Activated naive CD8-positive, alpha-beta T cell treated with anti-CD3 and anti-CD28 coated beads, Interleukin-2, amount 10 ng/mL, durations not matched to agents 7 days and 5 days (primary cell): ENCODE data around the gene LRRC27. TPM values are rescaled to one million over a fixed set of nuclear protein-coding genes. Genes with fewer than 3 reads are reported as not detected.

Experiments
- ATAC-seq: fragments of 150-1000 bp; cut with Tn5 transposase; one replicate; pipeline ENCODE4 v1.10.0; 2021; ENCODE audit warnings: low read depth, moderate library complexity
- POLR2A ChIA-PET: fragments of 350-600 bp; sonication (Branson Sonifier 250); formaldehyde crosslinking; loops from one replicate; lab custom pipeline; 2021; ENCODE audit warnings: antibody characterized with exemption; lab: Charles Lee
- DNase-seq: peaks from one replicate; pipeline ENCODE4 v3.0.0; 2021
- H3K27ac Mint-ChIP-seq: one replicate; pipeline ENCODE4 v1.8.0; 2022; ENCODE audit warnings: mild to moderate bottlenecking, mixed read lengths
- H3K27me3 Mint-ChIP-seq: one replicate; pipeline ENCODE4 v1.8.0; 2022; ENCODE audit warnings: mild to moderate bottlenecking, moderate library complexity, mixed read lengths
- H3K36me3 Mint-ChIP-seq: one replicate; pipeline ENCODE4 v1.8.0; 2021; ENCODE audit warnings: mild to moderate bottlenecking, mixed read lengths
- H3K4me1 Mint-ChIP-seq: one replicate; pipeline ENCODE4 v1.8.0; 2021; ENCODE audit warnings: mixed read lengths
- H3K4me3 Mint-ChIP-seq: one replicate; pipeline ENCODE4 v1.8.0; 2022; ENCODE audit warnings: mild to moderate bottlenecking, moderate library complexity, mixed read lengths
- H3K9me3 Mint-ChIP-seq: one replicate; pipeline ENCODE4 v1.8.0; 2021; ENCODE audit warnings: mixed read lengths
- total RNA-seq, 2 experiments: library from RNA; stranded (reverse); gene quantifications; one replicate each; pipeline ENCODE4 v1.2.3, GENCODE V29; 2021

LRRC27 gene
- total RNA-seq, 2 experiments from 2014 or later, result 4.7 to 6.3 TPM

DNA sequence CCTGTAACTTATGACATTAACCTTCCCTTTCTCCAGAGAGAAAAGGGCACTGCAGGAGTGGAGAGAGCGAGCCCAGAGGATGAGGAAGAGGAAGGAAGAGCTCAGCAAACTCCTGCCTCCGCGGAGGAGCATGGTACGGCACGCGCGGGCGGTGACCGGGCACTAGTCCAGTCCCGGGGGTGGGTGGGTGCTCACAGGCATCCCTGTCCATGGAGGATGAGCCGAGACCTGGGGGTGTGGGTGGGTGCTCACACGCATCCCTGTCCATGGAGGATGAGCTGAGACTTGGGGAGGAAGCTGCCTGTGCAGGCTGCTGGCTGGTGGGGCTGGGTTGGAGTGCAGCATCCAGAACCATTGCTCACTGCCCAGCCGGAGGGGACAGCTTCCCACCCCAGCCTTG, 23.8 kb downstream of the LRRC27 start:
- H3K27me3 Mint-ChIP-seq, result no peaks in the 10 kb centered on the region
- H3K4me3 Mint-ChIP-seq, result no peak overlapping the region
- H3K9me3 Mint-ChIP-seq, result no peaks in the 10 kb centered on the region
- POLR2A ChIA-PET, result no interaction called here
- H3K4me1 Mint-ChIP-seq, result peaks cover 2% of the 10 kb centered on the region
- DNase-seq (no peak), ATAC-seq (no peak)
- H3K27ac Mint-ChIP-seq, result no peak overlapping the region
- H3K36me3 Mint-ChIP-seq, result no peaks in the 10 kb centered on the region

DNA sequence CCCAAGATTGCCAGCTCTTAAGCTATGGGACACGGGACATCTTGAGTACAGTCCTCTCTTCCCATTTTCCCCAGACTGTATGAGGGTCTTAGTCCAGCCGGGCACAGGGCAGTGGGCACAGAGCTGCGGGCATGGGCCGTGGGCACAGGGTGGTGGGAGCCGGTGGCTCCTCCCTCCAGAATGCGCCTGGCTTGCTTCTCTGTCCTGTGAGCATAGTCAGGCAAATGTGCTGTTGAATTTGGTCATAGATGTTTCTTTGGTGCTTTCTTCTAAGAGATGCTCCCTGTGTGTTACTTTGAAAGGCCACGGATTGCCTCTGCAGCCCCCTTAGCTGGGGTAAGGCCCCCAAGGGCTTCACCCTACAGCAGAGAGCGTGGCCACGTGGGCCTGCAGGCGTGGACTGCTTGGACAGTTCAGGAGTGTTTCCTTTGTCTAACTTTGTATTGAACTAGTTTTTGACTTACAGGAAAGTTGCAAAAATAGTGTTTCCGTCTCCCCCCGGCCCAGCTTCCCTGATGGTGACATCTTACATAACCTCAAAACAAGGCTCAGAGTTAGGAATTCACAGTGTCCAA, 24.7 kb downstream of the LRRC27 start:
- POLR2A ChIA-PET, result no interaction called here

DNA sequence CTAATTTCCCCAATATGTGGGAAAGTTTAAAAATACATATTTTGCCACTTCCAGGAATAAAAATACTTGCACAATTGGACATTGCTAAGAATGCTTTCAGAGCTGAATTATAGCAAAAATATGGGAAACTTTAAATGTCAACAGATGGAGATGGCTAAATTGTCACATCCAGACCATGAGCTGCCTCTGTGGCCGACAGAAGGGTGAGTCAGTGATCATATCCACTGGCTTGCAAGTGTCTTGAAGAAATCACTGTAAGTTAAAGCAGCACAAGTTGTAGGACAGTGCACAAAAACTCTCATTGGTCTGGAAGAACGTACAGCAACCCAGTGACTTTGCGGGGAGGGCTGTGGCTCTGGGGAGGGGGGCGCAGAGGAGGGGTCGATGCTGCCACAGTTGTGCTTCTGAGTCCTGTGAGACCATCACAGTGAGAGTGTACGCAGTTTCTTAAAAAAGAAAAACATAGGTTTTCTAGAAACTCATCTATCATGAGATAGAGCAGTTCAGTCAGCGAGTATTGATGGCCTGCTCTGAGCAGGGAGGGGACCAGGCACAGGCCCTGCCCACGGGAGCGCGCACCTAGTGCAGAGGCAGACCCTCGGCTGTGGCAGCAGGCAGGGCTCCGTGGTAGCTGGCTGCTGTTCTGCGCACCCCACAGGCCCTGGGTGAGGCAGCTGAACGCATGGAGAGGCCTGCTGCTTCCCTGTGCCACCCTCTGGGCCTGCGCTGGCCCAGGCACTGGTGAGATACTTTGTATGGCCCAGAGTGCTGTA, 25.5 kb downstream of the LRRC27 start:
- Mint-ChIP-seq H3K27me3 (no peaks in the 10 kb centered on the region), H3K9me3 (no peaks in the 10 kb centered on the region), H3K36me3 (no peaks in the 10 kb centered on the region), H3K27ac (no peak overlapping the region), H3K4me3 (no peak overlapping the region), H3K4me1 (peaks cover 2% of the 10 kb centered on the region)
- DNase-seq (no peak), ATAC-seq (no peak)
- POLR2A ChIA-PET, result no interaction called here

More for the DNA sequence above, 24.7 kb downstream of the LRRC27 start:
- peaks cover 2% of the 10 kb centered on the region for H3K4me1 Mint-ChIP-seq
- no peaks in the 10 kb centered on the region for H3K36me3 Mint-ChIP-seq
- H3K9me3 Mint-ChIP-seq, result no peaks in the 10 kb centered on the region
- no peak overlapping the region for H3K27ac Mint-ChIP-seq
- H3K4me3 Mint-ChIP-seq, result no peak overlapping the region
- ATAC-seq (no peak), DNase-seq (no peak)
- H3K27me3 Mint-ChIP-seq, result no peaks in the 10 kb centered on the region

DNA sequence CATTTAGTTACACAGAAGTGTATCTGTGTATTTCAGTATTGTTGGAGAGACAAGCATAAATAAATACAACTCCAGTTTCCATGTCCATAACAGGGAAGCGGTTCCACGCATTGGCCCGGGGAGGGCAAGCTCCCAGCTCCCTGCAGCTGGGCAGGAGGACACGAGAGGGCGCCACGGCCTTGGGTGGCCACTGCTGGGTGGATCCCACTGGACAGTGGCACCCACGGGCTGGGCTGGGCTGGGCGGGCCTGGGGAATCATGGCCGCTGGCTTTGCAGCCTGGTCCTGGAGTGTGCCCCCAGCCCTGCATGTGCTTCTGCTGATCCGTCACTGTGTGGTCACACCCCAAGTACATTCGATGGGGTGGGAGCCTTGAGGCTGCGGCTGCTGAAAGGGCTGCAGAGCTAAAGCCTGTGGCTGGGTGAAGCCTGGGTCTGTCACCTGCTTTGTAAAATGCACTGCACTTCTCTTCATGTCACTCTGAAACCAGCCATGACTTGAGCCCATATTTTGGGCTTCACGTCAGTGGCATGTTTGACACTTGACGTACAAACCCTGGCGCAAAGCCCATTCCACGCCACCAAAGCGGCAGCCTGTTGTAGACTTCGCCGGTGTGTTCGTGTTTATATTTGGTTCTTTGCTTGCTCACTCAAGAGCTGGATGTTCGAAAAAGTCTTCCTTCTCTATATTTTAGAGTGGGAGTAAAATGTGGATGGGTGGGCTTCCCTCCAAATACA, 27.5 kb downstream of the LRRC27 start:
- peaks cover 2% of the 10 kb centered on the region for H3K9me3 Mint-ChIP-seq
- ATAC-seq (no peak), DNase-seq (no peak)
- H3K4me3 Mint-ChIP-seq, result no peak overlapping the region
- no peaks in the 10 kb centered on the region for H3K27me3 Mint-ChIP-seq
- H3K4me1 Mint-ChIP-seq, result no peaks in the 10 kb centered on the region
- H3K27ac Mint-ChIP-seq, result no peak overlapping the region
- POLR2A ChIA-PET, result no interaction called here
- H3K36me3 Mint-ChIP-seq, result peaks cover 3% of the 10 kb centered on the region

DNA sequence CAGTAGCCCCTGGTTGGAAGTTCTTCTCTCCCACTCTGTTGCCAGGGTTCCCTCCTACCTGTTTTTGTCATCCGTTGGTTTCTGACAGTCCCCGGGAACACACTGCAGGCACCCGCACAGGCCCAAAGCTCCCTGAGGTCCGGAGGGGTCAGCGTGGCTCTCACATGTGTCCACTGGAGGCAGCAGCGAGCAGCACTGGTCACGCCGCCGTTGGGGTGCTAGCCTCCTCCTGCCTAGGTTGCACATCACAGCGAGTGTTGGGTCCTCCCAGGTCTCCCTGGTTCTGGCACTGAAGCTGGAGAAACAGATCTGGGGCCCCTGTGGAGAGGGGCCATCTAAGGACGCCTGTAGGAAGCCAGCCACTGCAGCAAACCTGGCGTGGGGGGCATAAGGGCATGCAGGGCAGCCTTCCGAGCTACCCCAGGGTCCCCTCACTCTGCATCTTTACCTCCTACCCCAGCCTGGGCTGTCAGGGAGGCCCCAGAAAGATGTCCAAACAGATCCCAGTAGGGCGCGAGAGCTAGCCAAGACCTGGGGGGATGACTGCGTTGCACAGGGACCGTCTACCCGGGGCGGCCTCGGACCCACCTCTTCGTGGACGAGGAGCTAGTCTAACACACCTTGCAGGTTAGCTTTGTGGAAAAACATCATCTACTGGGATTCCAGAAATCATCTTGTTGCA, 28.9 kb downstream of the LRRC27 start:
- POLR2A ChIA-PET, result no interaction called here
- no peak for DNase-seq

DNA sequence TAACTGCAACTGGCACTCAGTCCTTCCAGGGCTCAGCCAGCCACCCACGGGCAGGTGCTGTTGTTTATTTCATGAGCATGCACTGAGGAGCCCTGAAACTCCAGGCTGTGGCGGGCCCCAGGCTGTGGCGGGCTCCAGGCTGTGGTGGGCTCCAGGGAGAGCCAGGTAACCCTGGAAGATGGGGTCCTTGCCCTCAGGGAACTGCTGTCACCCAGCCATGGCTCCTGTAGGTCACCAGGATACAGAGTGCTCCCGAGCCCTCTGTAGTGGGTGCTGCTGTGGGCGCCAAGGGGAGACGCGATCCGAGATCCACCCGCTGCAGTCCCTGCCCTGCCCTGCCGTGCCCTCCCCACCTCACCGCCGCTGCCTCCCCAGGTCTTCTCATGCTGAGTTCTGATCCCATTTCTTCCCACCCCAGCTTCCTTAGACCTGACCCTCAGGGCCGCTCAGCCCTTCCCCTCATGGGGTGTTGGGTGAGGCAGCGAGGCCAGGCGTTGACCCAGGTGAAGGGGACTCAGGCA, 29.6 kb downstream of the LRRC27 start:
- H3K27me3 Mint-ChIP-seq, result no peaks in the 10 kb centered on the region
- no peak for ATAC-seq
- no peak overlapping the region for H3K4me3 Mint-ChIP-seq
- DNase-seq, result no peak
- H3K9me3 Mint-ChIP-seq, result peaks cover 2% of the 10 kb centered on the region
- POLR2A ChIA-PET, result no interaction called here
- no peak overlapping the region for H3K27ac Mint-ChIP-seq
- peaks cover 1% of the 10 kb centered on the region for H3K4me1 Mint-ChIP-seq
- peaks cover 8% of the 10 kb centered on the region for H3K36me3 Mint-ChIP-seq

More for the DNA sequence above, 28.9 kb downstream of the LRRC27 start:
- Mint-ChIP-seq H3K27ac (no peak overlapping the region), H3K27me3 (no peaks in the 10 kb centered on the region), H3K36me3 (peaks cover 8% of the 10 kb centered on the region), H3K4me3 (no peak overlapping the region), H3K9me3 (peaks cover 2% of the 10 kb centered on the region), H3K4me1 (peaks cover 1% of the 10 kb centered on the region)
- no peak for ATAC-seq

DNA sequence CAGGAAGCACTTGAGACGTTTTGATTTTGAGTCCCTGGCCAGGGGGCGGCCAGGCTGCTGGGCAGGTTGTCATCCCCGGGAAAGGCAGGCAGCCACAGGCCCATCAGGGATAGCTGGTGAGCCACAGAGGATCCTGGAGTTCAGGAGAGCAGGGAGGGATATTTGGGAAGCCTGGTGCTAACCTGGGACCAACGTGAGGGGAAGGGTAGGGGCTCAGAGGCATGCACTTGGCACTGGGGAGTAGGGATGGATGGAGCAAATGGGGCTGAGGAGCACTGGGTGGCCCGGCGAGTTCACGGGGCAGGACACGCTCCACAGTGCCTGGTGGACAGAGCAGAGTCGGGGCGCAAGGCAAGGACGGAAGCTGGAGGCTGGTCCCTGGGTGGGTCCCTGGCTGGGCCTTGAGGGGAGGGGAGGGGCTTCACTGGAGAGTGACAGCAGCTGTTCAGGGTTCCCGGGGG, 30.2 kb downstream of the LRRC27 start:
- Mint-ChIP-seq H3K27me3 (no peaks in the 10 kb centered on the region), H3K4me1 (peaks cover 1% of the 10 kb centered on the region), H3K9me3 (peaks cover 2% of the 10 kb centered on the region), H3K4me3 (no peak overlapping the region), H3K27ac (no peak overlapping the region), H3K36me3 (peaks cover 8% of the 10 kb centered on the region)
- ATAC-seq (no peak), DNase-seq (no peak)
- POLR2A ChIA-PET, result no interaction called here

DNA sequence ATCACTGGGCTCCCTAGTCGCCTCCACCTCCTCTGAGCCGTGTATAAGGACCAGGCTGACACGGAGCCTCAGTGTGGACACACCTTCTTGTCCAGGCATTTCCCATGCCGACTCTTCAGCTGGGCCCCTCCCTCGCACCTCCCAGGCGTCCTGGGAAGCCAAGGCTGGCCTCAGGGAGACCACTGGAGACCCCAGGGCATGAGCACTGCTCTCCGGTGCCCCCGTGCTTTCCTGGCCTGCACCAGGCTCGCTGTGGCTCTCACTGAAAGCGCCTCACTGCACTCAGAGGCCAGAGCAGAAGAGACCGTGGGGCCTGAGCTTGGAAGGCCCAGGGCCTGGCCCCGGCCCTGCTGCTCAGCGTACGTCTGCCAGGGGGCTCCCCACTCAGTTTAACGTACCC, 31.4 kb downstream of the LRRC27 start:
- no peak for DNase-seq
- peaks cover 1% of the 10 kb centered on the region for H3K4me1 Mint-ChIP-seq
- no peak for ATAC-seq
- H3K4me3 Mint-ChIP-seq, result no peak overlapping the region
- POLR2A ChIA-PET, result no interaction called here
- no peaks in the 10 kb centered on the region for H3K27me3 Mint-ChIP-seq
- peaks cover 2% of the 10 kb centered on the region for H3K9me3 Mint-ChIP-seq
- no peak overlapping the region for H3K27ac Mint-ChIP-seq
- peaks cover 8% of the 10 kb centered on the region for H3K36me3 Mint-ChIP-seq

DNA sequence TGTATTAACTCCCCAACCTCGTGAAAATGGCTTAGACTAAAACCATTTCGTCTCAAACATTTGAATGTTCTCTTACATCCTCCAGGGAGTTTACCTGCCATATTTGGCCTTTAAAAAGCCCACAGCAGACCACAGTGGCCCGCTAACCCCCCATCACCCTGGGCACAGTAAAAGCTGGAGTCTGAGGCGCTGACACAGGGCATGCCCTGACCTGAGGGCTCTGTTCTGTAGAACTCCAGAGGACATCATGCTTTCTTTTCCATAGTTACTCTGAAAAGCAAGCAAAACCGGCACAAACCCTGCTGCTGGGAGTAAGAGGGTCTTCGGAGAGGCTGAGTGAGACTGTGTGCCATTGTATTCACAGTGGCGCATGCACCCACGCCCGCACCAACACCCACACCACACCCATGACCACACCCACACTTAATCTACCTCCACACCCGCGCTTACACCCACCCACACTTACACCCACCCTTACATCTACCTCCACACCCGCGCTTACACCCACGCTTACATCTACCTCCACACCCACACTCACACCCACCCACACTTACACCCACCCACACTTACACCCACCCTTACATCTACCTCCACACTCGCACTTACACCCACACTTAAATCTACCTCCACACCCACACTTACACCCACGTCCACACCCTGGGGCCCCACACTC, 32.1 kb downstream of the LRRC27 start:
- H3K4me3 Mint-ChIP-seq, result no peak overlapping the region
- H3K9me3 Mint-ChIP-seq, result peaks cover 2% of the 10 kb centered on the region
- H3K36me3 Mint-ChIP-seq, result peaks cover 8% of the 10 kb centered on the region
- ATAC-seq, result peak; percentile 71
- DNase-seq, result no peak
- H3K4me1 Mint-ChIP-seq, result peaks cover 1% of the 10 kb centered on the region
- no peaks in the 10 kb centered on the region for H3K27me3 Mint-ChIP-seq
- H3K27ac Mint-ChIP-seq, result no peak overlapping the region
- POLR2A ChIA-PET, result no interaction called here

DNA sequence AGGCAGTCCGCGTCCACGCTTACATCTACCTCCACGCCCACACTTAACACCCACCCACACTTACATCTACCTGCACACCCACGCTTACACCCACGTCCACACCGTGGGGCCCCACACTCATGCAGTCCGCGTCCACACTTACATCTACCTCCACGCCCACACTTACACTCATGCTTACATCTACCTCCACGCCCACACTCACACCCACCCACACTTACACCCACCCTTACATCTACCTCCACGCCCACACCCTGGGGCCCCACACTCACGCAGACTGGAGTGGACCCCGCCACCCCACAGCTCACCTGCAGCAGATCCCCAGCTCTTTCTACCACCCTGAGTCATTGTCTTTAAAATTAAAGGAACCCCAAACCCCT, 32.6 kb downstream of the LRRC27 start:
- Mint-ChIP-seq H3K27ac (peak overlapping the region; percentile 12), H3K4me3 (no peak overlapping the region), H3K4me1 (peaks cover 1% of the 10 kb centered on the region), H3K36me3 (peaks cover 8% of the 10 kb centered on the region), H3K9me3 (peaks cover 2% of the 10 kb centered on the region), H3K27me3 (no peaks in the 10 kb centered on the region)
- no peak for DNase-seq
- POLR2A ChIA-PET, result no interaction called here
- ATAC-seq, result peak; percentile 28

DNA sequence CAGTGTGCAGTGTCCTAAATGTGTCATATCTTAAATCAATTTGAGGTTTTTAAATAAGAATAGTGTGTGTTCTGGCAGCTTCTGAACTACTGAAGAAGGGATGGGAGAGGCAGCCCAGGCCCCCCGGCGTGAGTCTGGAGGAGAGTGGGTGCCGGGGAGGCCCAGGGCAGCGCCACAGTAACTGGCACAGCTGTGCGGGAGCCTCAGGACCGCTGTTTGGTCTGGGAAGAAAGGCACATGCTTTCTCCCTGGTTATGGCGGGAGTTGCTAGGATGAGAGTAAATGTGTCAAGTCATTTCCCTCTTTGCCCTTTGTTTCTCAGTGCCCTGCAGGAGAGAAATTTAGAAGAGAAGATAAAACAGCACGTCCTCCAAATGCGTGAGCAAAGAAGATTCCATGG, 33.1 kb downstream of the LRRC27 start:
- H3K4me1 Mint-ChIP-seq, result peaks cover 1% of the 10 kb centered on the region
- H3K9me3 Mint-ChIP-seq, result peaks cover 2% of the 10 kb centered on the region
- DNase-seq, result no peak
- H3K27ac Mint-ChIP-seq, result no peak overlapping the region
- POLR2A ChIA-PET, result no interaction called here
- H3K27me3 Mint-ChIP-seq, result no peaks in the 10 kb centered on the region
- H3K36me3 Mint-ChIP-seq, result peaks cover 8% of the 10 kb centered on the region
- no peak overlapping the region for H3K4me3 Mint-ChIP-seq
- ATAC-seq, result no peak

DNA sequence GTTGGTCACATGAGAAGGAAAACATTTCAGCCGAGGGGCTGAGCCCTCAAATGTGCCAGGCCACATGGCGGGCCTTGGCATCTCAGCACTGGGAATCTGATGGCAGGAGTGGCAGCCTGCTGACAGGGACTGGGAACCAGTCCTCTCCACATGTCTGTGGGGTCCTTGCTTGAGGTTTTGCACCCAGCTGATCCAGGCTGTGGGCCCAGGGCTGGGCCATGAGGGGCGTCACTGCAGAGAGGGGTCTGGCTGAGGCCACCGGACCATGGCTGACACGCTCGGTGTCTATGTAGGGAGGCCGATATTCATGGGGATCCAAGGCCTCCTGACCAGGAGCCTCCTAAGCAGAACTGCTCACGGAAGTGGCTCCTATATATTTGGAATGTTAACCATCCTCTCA, 34.0 kb downstream of the LRRC27 start:
- POLR2A ChIA-PET, result no interaction called here
- peaks cover 8% of the 10 kb centered on the region for H3K36me3 Mint-ChIP-seq
- no peaks in the 10 kb centered on the region for H3K27me3 Mint-ChIP-seq
- H3K9me3 Mint-ChIP-seq, result peaks cover 2% of the 10 kb centered on the region
- ATAC-seq (no peak), DNase-seq (no peak)
- H3K4me1 Mint-ChIP-seq, result peaks cover 2% of the 10 kb centered on the region
- H3K4me3 Mint-ChIP-seq, result no peak overlapping the region
- H3K27ac Mint-ChIP-seq, result no peak overlapping the region

DNA sequence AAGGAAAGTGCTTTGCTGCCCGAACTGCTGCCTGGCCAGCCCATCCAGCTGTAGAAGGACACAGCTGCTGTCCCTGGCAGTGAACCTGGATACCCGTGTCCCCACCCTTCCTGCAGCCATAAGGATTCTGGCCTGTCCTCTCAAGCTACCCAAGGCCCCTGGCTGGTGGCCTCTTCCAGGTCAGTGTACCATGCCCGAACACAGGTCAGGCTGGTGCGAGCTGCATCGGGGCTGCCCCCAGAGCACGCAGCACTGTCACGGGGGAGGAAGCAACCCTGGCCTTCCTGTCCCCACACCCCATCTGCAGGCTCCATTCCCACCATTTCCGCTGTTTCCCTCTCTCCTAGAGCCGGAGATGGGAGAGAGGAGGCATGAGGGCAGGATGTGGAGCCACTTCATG, 34.5 kb downstream of the LRRC27 start:
- no peaks in the 10 kb centered on the region for H3K27me3 Mint-ChIP-seq
- no peak overlapping the region for H3K27ac Mint-ChIP-seq
- peaks cover 3% of the 10 kb centered on the region for H3K4me1 Mint-ChIP-seq
- peaks cover 2% of the 10 kb centered on the region for H3K9me3 Mint-ChIP-seq
- peaks cover 8% of the 10 kb centered on the region for H3K36me3 Mint-ChIP-seq
- POLR2A ChIA-PET, result no interaction called here
- H3K4me3 Mint-ChIP-seq, result no peak overlapping the region
- DNase-seq (no peak), ATAC-seq (no peak)
